ENCODE results near the gene RHO.

RHO gene

DNA sequence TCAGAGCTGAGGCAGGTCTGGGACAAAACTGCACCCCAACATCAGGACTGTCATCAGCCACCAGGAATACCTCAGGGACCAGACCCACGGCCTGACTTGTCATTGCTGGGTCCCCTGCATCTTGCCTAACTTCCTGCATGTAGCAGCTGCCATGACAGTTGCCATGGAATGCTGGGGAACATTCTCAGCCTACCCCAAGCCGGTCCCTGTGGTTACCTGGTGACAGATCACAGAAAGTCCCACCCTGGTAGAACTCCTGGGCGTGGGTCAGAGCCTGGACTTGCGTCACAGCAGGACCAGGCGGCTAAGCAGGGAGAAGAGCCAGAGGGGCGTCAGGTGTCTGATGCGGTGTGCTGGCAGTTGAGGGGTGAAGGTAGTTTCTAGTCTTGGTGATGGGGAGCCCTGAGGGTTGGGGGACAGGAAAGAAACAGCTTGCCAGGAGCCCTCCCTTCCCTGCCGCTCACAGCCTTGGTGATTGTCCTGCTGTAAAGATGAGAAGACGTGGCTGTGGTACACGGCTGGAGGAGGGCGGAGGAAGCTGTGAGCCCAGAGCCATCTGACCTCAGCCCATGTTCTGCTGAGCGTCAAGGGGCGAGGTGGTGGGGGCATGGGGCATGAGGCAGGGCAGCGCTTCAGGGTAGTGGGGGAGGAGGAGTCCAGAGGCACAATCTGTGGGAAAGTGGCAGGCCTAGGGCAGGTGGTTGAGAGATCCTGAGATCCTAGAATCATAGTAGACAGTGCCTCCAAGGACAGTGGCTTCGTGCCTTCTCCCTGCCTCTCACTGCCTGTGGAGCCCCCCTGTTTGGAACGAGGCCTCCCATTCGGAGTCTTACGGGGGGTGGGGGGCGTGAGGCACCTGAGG, 19.9 kb downstream of the RHO start:
- no peak for DNase-seq

DNA sequence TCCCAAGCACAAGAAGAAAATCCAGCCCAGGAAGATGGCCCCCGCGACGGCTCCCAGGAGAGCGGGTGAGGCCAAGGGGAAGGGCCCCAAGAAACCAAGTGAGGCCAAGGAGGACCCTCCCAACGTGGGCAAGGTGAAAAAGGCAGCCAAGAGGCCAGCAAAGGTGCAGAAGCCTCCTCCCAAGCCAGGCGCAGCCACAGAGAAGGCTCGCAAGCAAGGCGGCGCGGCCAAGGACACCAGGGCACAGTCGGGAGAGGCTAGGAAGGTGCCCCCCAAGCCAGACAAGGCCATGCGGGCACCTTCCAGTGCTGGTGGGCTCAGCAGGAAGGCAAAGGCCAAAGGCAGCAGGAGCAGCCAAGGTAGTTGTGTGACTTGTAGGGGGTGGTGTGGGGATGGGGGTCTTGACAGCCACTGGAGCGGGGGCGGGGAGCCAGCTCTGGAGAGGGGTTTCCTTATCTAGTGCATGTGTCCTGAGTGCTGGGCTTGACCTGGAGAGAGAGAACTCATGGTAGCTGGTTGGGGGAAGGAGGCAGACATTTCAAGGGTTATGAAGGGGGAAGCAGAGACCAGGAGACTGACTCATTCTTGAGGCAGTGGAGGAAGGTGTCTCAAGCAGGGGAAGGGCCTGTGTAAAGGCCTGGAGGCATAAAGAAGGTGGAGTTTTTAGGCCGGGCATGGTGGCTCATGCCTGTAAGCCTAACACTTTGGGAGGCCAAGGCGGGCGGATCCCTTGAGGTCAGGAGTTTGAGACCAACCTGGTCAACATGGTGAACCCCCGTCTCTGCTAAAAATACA, 20.8 kb downstream of the RHO start:
- no peak for DNase-seq

DNA sequence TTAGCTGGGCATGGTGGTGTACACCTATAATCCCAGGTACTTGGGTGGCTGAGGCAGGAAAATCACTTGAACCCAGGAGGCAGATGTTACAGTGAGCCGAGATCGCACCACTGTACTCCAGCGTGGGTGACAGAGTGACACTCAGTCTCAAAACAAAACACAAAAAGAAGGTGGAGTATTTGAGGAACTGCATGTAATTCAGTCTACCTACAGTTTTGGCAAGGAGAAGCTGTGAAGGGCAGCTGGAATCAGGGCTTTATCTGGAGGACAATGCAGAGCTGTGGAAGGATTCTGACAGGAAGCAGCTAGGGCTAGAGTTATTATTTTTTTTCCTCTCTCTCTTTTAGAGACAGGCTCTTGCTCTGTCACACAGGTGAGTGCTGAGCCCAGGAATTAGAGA, 21.4 kb downstream of the RHO start:
- DNase-seq = no peak

DNA sequence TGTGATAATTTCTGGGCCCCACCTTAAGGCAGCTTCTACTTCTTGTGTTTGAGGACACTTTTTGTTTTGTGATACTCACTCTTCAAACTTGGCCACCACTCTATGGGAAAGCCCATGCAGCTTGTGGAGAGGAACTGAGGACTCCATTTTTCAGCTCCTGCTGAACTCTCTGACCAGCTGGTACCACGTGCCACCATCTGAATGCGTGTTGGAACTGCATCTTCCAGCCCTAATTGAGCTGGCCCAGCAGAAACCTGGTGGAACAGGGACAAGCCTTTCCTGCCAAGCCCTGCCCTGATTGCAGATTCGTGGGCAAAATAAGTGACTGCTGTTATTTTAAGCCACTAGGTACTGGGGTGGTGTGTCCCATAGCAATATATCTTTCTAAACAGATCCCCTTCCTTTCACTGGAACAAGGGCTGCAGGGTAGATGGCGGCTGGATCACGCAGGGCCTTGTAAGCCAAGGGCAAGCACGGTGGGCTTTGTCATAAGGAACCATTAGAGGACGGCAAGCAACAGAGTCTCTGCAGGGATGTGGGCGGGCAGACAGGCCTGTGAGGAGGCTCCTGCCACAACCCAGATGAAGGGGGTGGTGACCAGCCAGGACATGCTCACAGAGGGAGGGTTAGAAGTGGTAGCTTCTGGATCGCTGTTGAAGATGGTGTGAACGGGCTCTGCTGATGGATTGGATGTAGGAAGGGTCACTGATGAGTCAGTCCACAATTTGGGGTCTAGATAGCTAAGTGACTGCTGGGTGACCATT, 24.0 kb downstream of the RHO start:
- DNase-seq = no peak

DNA sequence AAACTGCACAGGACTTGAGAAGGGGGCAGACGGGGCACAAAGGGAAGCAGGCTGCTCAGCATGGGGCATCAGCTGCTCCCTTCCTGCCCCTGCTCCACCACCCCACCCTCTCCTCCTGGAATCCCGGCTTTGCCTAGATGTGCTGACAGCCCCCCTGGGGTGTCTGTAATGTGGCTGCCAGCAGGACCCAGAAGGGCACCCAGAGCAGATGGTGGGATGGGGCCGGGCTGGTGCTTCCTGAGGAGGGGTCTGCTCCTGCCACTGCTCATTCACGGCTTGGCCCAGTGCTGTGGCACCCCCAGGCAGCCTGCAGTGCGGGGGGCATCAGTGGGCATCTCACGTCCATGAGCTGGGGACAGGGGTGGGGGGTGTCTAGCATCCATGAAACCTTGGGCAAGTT, 24.7 kb downstream of the RHO start:
- no peak for DNase-seq

DNA sequence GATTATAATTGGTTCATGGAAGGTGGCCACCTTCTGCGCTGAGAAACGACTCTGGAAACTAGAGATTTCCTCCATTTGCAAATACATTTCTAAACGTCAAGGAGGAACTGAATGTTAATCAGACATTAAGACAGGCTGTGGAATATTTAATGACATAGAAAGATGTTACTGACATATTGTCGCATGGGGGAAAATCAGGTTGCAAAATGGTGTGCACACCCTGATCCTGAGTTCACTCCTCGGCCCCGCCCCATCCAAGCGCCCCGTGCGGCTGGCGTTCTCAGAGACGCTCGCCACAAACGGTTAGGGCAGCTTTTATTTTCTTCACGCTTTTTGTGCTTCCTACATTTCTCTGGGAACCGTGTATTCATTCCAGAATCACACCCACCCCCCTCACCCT, 25.3 kb downstream of the RHO start:
- DNase-seq = no peak

DNA sequence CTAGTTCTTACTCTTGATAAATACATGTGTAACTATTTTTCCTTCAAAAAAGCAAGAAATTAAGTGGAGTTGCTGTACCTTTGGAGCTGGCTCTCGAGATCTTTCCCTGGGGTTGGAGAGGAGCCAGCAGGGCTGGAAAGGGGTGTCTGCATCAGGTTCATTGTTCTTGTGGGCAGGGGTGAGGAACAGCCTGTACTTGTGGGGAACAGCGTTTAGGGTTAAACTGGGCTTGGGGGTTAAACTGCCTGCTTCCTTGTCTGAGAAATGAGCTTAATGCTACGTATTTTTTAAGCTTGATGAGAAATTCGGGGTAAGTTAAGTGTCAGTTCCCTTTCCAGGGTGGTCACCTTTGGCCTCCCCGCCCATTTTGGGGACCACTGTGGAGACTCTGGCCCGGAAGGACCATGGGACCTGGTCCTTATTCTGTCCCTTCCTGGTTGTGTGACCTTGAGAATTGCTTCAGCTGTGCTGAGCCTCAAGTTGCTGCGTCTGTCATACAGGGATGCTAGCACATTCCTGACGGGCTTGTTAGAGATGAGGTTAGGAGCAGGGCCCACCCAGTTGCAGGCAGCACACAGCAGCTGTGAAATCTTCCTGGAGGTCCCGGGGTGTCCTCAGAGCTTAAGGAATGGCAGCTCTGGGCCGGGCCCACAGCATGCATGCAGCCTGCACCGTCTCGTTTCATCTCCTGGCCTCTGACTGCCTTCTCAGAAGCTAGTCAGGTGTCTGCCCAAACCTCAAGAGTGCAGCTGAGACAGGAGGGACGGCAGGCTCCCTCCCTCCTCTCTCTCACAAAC, 26.1 kb downstream of the RHO start:
- no peak for DNase-seq

DNA sequence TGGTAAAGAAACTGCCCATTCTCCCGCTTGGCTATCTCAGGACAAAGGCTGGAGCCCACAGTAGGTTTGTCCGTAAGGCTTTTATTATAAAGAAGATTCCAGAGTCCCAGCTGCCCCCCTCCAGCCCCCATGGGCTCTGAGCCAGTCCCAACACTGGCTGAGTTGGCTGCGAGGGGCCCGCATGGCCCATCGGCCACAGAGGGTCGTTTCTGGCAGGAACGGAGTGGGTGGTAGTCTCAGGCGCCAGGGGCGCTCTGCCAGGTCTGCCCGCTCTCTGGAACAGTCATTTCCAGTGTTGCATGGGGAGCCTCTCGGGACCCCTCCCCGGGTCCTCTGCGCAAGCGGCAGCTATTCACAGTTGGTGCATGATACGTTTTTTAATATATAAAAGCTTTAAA, 26.7 kb downstream of the RHO start:
- DNase-seq = no peak

DNA sequence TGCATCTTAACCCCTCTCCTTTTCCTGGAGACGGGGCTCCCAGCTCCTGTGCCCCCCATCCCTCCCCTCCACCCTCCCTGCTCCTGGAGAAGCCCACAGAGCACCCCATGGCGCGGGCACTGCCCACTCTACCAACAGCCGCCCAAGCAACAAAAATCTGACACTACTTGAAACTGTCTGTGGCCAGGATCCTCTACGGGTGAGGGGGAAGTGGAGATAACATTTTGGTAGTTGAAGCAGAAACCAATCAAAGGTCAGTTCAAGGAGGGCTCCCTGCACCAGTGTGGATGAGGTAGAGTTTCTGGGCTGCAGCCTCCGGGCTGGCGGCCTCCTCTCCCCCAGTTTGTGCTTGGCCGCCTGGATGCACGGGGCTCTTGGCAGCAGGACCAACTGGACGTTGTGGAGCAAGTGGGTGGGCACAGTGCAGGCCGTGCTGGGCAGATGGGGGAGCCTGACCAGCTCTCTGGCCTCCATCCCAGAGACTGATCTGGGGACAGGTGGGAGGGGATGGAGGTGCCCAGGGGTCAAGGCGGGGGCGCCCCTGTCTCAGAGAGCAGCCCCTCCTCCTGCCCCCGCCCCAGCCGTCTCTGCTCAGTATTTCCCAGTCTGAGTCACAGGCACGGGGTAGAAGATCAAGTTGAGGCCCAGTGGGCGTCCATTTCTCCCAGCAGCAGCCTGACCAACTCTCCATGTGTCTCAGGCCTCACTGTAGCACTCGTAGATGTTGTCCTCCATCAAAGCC, 27.3 kb downstream of the RHO start:
- DNase-seq = no peak

DNA sequence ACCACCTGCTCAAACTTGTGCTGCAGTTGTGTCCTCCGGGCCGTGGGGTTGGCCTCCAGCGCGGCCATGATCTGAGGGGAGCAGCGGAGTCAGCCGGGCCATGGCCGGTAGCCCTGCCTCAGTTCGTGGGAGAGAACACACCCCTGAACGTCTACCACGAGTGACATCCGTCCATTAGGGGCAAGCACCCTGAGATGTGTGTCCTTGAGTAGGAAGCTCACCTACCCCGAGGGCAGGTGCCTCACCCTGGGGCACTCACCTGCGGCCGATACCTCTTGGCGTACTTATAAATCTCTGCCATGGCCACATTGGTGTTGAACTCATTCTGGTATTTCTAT, 27.9 kb downstream of the RHO start:
- no peak for DNase-seq

DNA sequence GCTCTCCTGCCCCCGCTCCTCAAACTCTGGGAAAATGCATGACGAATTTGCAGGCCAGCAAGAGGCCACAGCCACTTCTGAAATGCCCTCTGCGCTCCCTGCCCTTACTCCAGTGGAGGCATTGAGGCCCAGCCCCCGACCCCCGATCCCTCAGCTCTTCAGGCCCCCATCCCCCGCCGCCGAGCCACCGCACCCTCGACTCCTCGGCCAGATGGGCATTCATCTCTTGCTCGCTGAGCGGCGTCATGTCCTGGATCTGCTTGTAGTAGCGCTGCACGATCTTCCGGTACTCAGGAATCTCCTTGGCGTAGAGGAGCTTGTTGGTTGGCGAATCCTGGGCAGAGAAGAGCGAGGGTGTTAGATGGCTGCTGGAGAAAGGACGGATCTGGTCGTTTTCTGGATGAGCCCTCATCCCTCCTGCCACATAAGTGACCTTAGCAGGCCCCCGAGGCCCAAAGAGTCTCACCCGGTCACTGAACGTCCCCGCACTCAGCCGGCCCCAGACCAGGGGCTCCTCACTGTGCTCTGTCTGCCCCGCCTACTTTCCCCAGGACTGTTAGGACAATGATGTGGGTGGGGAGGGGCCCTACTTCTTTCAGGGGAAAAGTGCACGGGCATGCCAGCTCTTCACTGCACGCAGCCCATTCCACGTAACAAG, 28.6 kb downstream of the RHO start:
- DNase-seq = no peak

DNA sequence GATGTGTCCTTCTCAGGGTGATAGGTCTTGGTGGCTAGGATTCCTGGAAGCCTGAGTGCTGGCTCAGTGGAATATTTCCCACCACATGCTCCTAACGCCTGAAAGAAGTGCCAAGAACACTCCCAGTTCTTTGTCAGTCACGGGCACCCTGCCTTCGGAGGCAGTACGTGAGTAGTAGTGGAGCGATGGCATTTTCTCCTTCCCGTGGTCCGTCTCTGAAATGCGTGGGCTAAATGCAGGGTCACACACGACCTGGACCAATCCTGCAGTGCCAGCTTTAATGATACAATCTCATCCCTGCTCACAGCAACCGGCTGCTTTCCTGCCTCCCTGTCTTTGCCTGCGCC, 29.1 kb downstream of the RHO start:
- no peak for DNase-seq

DNA sequence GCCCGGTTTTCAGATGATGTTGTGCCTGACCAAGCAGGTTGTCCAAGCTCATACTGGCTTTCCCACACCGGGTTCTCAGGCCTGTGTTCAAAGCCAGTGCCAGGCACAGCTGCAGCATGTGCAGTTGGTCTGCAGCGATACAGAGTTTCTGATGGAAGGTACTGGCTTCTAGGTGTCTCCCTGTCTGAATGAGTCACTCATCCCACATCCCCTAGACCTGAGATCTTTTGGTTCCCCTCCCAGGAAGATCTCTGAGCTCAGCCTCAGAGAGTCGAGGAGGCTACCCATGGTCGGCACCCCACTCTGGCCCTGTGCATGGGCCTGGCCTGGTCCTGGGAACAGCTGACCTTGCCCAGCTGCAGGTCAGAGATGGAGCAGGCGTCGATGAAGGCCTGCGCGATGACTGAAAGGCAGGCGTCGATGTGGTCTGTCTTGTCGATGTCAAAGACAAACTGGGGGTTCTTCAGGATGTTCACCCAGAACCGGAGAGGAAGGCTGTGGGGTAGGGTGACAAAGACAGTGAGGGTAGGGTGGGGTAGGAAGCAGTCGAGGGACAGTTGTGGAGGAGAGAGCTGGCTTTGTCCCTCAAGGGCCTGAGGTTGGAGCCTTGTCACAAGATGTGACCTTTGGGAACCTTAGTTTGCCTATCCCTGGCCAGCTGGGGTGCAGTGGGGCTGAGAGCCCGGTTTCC, 29.8 kb downstream of the RHO start:
- DNase-seq = no peak

DNA sequence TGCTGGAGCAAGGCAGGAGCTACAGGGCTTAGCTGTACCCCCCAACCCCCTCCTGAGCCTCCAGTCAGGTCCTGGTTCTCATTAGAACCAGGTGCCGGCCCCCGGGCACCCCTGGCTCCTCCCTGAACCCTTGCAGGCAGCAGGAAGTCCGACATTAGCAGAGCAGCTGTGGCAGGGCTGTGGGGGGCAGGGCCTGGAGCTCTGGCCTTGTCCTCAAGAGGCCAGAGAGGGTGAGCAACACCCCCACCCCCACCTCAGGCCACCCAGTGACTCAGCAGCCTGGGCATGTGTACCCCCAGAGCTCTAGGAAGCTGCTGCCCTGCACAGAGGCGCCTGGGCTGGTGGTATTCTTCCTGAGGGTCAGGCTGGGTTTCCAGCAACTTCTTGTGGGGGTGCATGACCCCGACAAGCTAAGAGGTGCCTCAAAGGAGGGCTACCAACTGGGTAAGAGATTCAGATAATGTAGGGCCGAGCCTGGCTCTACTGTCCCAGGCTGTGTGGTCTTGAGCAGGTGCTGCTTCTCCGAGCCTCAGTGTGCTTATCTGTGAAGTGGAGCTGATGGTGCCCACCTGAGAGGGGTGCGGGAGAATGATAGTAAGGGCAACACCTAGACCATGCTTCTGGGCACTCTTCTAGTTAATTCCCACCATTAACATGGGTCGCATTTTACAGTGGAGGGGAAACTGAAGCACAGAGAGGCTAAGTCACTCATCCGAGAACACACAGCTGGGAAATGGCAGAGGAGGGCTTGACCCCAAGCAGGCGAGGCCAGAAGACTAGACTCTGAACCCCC, 30.5 kb downstream of the RHO start:
- no peak for DNase-seq

DNA sequence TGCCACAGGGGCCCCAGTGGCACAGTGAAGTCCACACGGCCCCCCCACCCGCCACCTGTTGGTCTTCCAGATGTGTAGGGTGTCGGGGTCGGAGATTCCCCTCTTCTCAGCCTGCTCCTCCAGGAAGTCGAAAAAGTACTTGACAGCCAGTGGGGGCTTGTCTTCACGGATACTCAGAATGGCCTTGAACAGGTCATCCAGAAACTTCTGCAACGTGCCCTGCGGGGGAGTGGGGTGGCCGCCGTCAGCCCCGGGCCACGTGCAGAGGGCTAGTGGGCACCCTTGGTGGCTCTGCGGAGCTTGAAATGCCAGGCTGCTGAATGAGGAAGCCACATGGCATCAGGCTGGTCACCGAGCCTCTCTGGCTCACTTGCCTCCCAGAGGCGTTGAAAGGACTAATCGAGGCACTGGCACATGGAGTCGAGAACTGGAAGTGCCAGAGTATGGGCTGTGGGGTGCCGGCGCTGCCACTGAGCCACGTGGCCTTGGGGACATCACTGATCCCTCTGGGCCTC, 31.2 kb downstream of the RHO start:
- DNase-seq = no peak

DNA sequence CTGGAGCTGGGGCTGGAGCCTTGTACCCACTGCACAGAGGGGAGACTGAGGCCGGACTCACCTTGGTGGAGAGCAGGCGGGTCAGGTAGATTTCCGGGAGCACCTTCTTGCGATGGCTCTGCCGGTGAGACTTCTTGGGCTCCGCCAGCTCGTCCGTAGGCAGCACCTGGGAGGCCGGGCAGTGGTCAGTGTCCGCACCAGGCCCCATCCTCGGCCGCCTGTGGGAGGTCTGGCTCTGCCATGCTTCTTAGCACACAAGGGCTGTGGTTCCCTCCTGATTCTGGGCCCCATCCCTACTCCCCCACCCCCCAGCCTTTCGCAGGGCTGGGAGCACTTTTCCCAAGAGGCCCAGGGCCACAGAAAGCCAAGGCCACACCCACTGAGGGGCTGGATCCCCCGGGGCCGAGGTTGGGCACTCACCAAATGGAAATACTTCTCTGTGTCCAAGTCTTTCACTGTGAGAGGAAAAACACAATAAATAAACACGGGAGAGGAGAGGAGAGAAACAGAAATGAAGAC, 31.9 kb downstream of the RHO start:
- DNase-seq = no peak

DNA sequence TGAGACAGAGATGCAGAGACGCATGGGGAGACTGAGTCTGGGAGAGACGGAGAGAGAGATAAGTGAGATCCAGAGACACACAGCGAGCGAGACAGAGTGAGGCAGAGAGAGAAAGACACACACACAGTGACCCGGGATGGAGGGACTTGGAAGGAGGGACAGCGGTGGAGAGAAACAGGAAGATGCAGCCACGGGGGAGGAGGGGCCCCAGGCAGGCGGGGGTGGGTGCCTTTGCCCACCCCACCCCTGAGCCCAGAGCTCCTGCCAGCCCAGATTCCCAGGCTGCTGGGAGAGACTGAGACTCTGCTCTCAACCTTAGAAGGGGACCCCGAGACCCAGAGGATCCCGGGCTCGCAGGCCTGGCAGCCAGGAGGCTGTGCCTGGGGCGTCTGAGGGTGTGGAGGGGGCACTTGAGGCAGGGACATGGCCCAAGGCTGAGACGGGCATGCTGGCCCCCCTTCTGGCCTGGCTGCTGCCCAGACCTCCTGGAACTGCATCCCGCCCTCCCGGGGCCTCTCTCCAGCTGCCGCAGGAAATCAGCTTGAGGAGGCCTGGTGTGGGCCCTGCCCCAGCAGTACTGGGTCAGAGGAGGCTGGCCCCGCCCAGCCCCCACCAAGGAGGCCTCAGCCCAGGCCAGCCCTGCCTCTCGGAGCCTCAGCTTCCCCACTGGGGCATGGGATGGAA, 32.6 kb downstream of the RHO start:
- DNase-seq = no peak

DNA sequence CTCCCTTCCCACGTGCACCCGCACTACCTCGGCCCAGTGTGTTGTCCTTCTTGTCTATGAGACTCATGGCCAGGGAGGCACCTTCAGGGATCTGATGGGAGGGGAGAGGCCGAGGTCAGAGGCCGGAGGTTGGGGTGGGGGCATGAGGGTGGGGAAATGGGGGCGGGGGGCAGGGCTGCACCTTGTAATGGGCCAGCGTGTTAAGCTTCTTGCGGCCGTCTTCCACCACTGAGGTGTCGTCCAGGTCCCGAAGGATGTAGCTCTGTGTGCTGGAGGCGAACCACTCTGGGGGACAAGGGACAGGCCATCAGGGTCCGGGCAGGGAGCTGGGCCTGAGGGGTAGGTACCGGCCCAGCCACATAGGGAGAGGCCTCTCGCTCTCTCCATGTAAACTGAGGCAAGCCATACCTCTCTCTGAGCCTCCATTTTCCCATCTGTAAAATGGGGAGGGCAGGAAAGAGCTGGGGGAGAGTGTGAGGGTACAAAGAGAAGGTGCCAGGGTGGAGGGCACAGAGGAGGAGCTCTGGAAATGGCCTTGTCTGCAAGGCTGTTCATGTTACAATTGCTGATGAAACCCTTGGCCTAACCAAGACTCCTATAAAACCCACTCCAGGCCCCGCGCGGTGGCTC, 33.3 kb downstream of the RHO start:
- no peak for DNase-seq

DNA sequence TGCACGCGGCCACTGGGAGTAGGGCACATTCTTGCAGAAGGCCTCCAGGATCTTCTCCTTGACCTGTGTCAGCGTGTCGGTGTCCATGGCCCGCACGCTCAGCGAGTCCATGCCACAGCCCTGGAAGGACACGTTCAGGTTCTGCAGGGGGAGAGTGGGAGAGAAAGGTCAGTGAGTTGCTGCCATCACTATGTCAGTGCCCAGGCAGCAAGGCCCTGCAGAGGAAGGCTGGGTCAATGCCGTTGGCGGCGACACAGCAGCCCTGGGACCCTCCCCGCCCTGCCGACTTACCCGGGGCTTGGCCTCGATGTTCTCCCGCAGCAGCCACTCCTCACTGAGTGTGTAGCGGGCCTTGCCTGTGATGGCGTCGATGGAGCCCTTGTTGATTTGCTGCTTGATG, 34.4 kb downstream of the RHO start:
- DNase-seq = no peak
